ENCODE measurements around the gene ACACB. TPM values are rescaled to one million over a fixed set of nuclear protein-coding genes. Genes with fewer than 3 reads are reported as not detected.

Gene ACACB
- total and polyA plus RNA-seq, 4 experiments from 2014 or later, result 0.83 to 47.1 (median 24.4) TPM

GRCh38 chr12:109126784-109127183 is 10.4 kb downstream of the ACACB start:
- Histone ChIP-seq H3K36me3 (ENCODE audit: insufficient read depth, low read length) (no peaks in the 10 kb centered on the region), H3K9me3 (ENCODE audit: control insufficient read depth in 1 of 2, low read length in 2 of 2) (no peaks in the 10 kb centered on the region), H3K27ac (ENCODE audit: low read depth, low read length) (no peak overlapping the region), H3K4me1 (ENCODE audit: insufficient read depth, low read length) (no peaks in the 10 kb centered on the region), H3K4me3 (ENCODE audit: low read length in 2 of 2) (no peak overlapping the region), H3K27me3 (ENCODE audit: insufficient read depth, low read length) (no peaks in the 10 kb centered on the region)
- intact Hi-C loops (cut with micrococcal nuclease), result no loop called here
- no peaks in the 10 kb centered on the region for H3K9me3 Mint-ChIP-seq
- no peak overlapping the region for H3K4me3 Mint-ChIP-seq
- ChIA-PET POLR2A (ENCODE audit: partially characterized antibody) (no interaction called here), CTCF (ENCODE audit: partially characterized antibody) (interaction anchor here (1.0 to 1.9 kb wide), 3 partner anchors 10 to 21 kb away, joined by 3 to 9 read pairs (median 5); partner anchors contain the start of gene ACACB)
- no peak for DNase-seq
- H3K4me1 Mint-ChIP-seq, result no peaks in the 10 kb centered on the region
- H3K27me3 Mint-ChIP-seq, result no peaks in the 10 kb centered on the region
- no peak overlapping the region for H3K27ac Mint-ChIP-seq
- H3K36me3 Mint-ChIP-seq, result peaks cover 0 to 1% of the 10 kb centered on the region in 2 donors

DNA sequence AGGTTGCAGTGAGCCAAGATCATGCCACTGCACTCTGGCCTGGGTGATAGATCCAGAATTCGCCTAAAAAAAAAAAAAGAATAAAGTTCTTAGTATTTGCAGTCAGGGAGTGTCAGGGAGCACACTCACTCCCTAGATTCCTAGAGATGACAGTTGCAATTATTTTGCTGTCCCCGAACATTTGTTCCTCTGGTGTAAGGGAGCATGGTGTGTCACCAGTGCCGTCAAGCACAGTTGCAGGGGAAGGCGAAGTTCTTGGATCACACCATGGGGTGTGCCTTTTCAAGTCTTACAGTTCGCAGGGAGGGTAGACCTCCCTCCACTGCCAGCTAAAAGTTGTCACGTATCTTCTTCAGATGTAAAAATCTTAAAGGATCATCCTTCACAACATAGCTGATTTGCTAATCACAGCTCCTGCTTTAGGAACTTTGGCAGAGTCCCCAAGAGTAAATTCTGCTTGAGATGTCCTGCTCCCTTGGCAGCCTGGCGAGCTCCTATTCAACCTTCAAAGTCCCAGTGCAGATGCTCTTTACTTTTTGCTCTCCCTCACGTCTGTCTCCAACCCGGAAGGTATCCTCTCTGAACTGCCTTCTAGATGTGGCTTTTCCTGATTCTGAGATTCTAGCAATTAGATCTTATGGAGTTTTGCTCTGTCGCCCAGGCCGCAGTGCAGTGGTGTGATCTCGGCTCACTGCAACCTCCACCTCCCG is 11.3 kb downstream of the ACACB start:
- H3K4me3 Mint-ChIP-seq, result no peak overlapping the region
- H3K27ac Mint-ChIP-seq, result no peak overlapping the region
- CTCF ChIA-PET (ENCODE audit: partially characterized antibody), result interaction anchor here (1.6 to 1.9 kb wide), 2 partner anchors 11 to 15 kb away, joined by 5 to 9 read pairs; partner anchors contain the start of gene ACACB
- H3K4me1 Mint-ChIP-seq, result no peaks in the 10 kb centered on the region
- no peaks in the 10 kb centered on the region for H3K9me3 Mint-ChIP-seq
- intact Hi-C loops (cut with micrococcal nuclease), result no loop called here
- no peaks in the 10 kb centered on the region for H3K36me3 ChIP-seq (ENCODE audit: insufficient read depth, low read length)
- no peak for DNase-seq
- no peaks in the 10 kb centered on the region for H3K9me3 ChIP-seq (ENCODE audit: control insufficient read depth in 1 of 2, low read length in 2 of 2)
- H3K36me3 Mint-ChIP-seq, result peaks cover 0 to 1% of the 10 kb centered on the region in 2 donors
- H3K27ac ChIP-seq (ENCODE audit: low read depth, low read length), result no peak overlapping the region
- no peak overlapping the region for H3K4me3 ChIP-seq (ENCODE audit: low read length in 2 of 2)
- POLR2A ChIA-PET (ENCODE audit: partially characterized antibody), result no interaction called here
- H3K4me1 ChIP-seq (ENCODE audit: insufficient read depth, low read length), result no peaks in the 10 kb centered on the region
- no peaks in the 10 kb centered on the region for H3K27me3 ChIP-seq (ENCODE audit: insufficient read depth, low read length)
- H3K27me3 Mint-ChIP-seq, result no peaks in the 10 kb centered on the region

- intact Hi-C loops (cut with micrococcal nuclease), result no loop called here
- H3K36me3 Mint-ChIP-seq, result peaks cover 0 to under 1% of the 10 kb centered on the region in 2 donors
- H3K4me1 Mint-ChIP-seq, result no peaks in the 10 kb centered on the region
- Histone ChIP-seq H3K36me3 (ENCODE audit: insufficient read depth, low read length) (no peaks in the 10 kb centered on the region), H3K27me3 (ENCODE audit: insufficient read depth, low read length) (no peaks in the 10 kb centered on the region), H3K9me3 (ENCODE audit: control insufficient read depth in 1 of 2, low read length in 2 of 2) (no peaks in the 10 kb centered on the region), H3K27ac (ENCODE audit: low read depth, low read length) (no peak overlapping the region), H3K4me3 (ENCODE audit: low read length in 2 of 2) (no peak overlapping the region), H3K4me1 (ENCODE audit: insufficient read depth, low read length) (no peaks in the 10 kb centered on the region)
- no peak for DNase-seq
- no peaks in the 10 kb centered on the region for H3K27me3 Mint-ChIP-seq
- peaks cover 0 to 2% (median 0%) of the 10 kb centered on the region in 8 donors for H3K9me3 Mint-ChIP-seq
- H3K4me3 Mint-ChIP-seq, result no peak overlapping the region
- ChIA-PET POLR2A (ENCODE audit: partially characterized antibody) (no interaction called here), CTCF (ENCODE audit: partially characterized antibody) (no interaction called here)
- no peak overlapping the region for H3K27ac Mint-ChIP-seq
Observed at GRCh38 chr12:109130297-109131153, 14.1 kb downstream of the ACACB start.

GRCh38 chr12:109131154-109132050 is 15.0 kb downstream of the ACACB start:
- CTCF ChIA-PET (ENCODE audit: partially characterized antibody), result no interaction called here
- DNase-seq, result no peak
- no peaks in the 10 kb centered on the region for H3K36me3 ChIP-seq (ENCODE audit: insufficient read depth, low read length)

GRCh38 chr12:109134186-109134917 is 18.0 kb downstream of the ACACB start:
- no peaks in the 10 kb centered on the region for H3K9me3 ChIP-seq (ENCODE audit: control insufficient read depth in 1 of 2, low read length in 2 of 2)
- Mint-ChIP-seq H3K9me3 (peaks cover 0 to 11% (median 8%) of the 10 kb centered on the region in 8 donors), H3K27ac (no peak overlapping the region), H3K27me3 (peaks cover 0 to 2% of the 10 kb centered on the region in 2 donors), H3K4me1 (no peaks in the 10 kb centered on the region), H3K4me3 (no peak overlapping the region), H3K36me3 (peaks cover 0 to 3% of the 10 kb centered on the region in 2 donors)
- no peak overlapping the region for H3K4me3 ChIP-seq (ENCODE audit: low read length in 2 of 2)
- POLR2A ChIA-PET (ENCODE audit: partially characterized antibody), result no interaction called here
- no peaks in the 10 kb centered on the region for H3K36me3 ChIP-seq (ENCODE audit: insufficient read depth, low read length)
- intact Hi-C loops (cut with micrococcal nuclease), result no loop called here
- no peaks in the 10 kb centered on the region for H3K4me1 ChIP-seq (ENCODE audit: insufficient read depth, low read length)
- DNase-seq, result no peak
- no peak overlapping the region for H3K27ac ChIP-seq (ENCODE audit: low read depth, low read length)
- CTCF ChIA-PET (ENCODE audit: partially characterized antibody), result interaction anchor here (1.3 kb wide), 1 partner anchor 22 kb away, joined by 4 read pairs; no protein-coding TSS in a partner anchor
- no peaks in the 10 kb centered on the region for H3K27me3 ChIP-seq (ENCODE audit: insufficient read depth, low read length)

More at GRCh38 chr12:109131154-109132050, 15.0 kb downstream of the ACACB start:
- H3K27me3 Mint-ChIP-seq, result no peaks in the 10 kb centered on the region
- H3K4me3 Mint-ChIP-seq, result no peak overlapping the region
- no peak overlapping the region for H3K27ac Mint-ChIP-seq
- no peaks in the 10 kb centered on the region for H3K4me1 ChIP-seq (ENCODE audit: insufficient read depth, low read length)
- no peaks in the 10 kb centered on the region for H3K4me1 Mint-ChIP-seq
- POLR2A ChIA-PET (ENCODE audit: partially characterized antibody), result no interaction called here
- no peaks in the 10 kb centered on the region for H3K9me3 ChIP-seq (ENCODE audit: control insufficient read depth in 1 of 2, low read length in 2 of 2)
- H3K9me3 Mint-ChIP-seq, result peaks cover 0 to 9% (median 5%) of the 10 kb centered on the region in 8 donors
- no peak overlapping the region for H3K27ac ChIP-seq (ENCODE audit: low read depth, low read length)
- H3K4me3 ChIP-seq (ENCODE audit: low read length in 2 of 2), result no peak overlapping the region
- intact Hi-C loops (cut with micrococcal nuclease), result no loop called here
- H3K36me3 Mint-ChIP-seq, result peaks cover 0 to 1% of the 10 kb centered on the region in 2 donors
- H3K27me3 ChIP-seq (ENCODE audit: insufficient read depth, low read length), result no peaks in the 10 kb centered on the region

DNA sequence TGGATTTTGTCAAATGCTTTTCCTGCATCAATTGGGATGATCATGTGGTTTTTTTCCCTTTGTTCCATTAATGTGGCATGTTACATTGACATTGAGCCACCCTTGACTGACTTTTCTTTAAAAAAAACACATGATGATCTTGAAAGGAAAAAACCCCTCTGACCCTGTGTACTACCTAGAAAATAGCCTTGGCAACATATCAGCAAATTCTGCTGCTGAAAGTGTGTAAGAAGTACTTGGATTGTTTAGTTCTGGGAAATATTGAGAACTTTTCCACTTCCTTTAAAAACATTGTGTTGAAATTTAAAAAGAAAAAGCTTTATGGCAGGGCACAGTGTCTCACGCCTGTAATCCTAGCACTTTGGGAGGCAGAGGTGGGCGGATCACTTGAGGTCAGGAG is 20.7 kb downstream of the ACACB start:
- POLR2A ChIA-PET (ENCODE audit: partially characterized antibody), result no interaction called here

More for the DNA sequence above, 20.7 kb downstream of the ACACB start:
- H3K4me1 ChIP-seq (ENCODE audit: insufficient read depth, low read length), result no peaks in the 10 kb centered on the region
- no peak for DNase-seq
- CTCF ChIA-PET (ENCODE audit: partially characterized antibody), result no interaction called here
- H3K4me1 Mint-ChIP-seq, result peaks cover 0 to 5% (median 1%) of the 10 kb centered on the region in 4 donors
- no peak overlapping the region for H3K4me3 Mint-ChIP-seq
- peaks cover 3 to 5% of the 10 kb centered on the region in 2 donors for H3K36me3 Mint-ChIP-seq
- no peaks in the 10 kb centered on the region for H3K27me3 ChIP-seq (ENCODE audit: insufficient read depth, low read length)
- no peak overlapping the region for H3K27ac Mint-ChIP-seq
- H3K9me3 ChIP-seq (ENCODE audit: control insufficient read depth in 1 of 2, low read length in 2 of 2), result no peaks in the 10 kb centered on the region
- H3K27me3 Mint-ChIP-seq, result peaks cover 0 to 2% of the 10 kb centered on the region in 2 donors
- H3K4me3 ChIP-seq (ENCODE audit: low read length in 2 of 2), result no peak overlapping the region
- intact Hi-C loops (cut with micrococcal nuclease), result no loop called here
- peaks cover 0 to 11% (median 8%) of the 10 kb centered on the region in 8 donors for H3K9me3 Mint-ChIP-seq
- no peaks in the 10 kb centered on the region for H3K36me3 ChIP-seq (ENCODE audit: insufficient read depth, low read length)
- no peak overlapping the region for H3K27ac ChIP-seq (ENCODE audit: low read depth, low read length)
